DND-41 (cell line): ENCODE data around the gene ARMC2.

ENCODE experiments used
- EZH2 ChIP-seq: IDR thresholded peaks from 3 replicates; pipeline ENCODE4 v1.6.1; 2012; ENCODE audit warnings: borderline replicate concordance, low read depth, mild to moderate bottlenecking, moderate library complexity, low read length, inconsistent platforms; ENCODE audit not compliant: severe bottlenecking
- TF ChIP-seq, protein P1 (sequence below): IDR thresholded peaks from 2 replicates; pipeline ENCODE4 v1.5.1; 2012; ENCODE audit warnings: borderline replicate concordance, low read length, moderate library complexity, mild to moderate bottlenecking; ENCODE audit not compliant: poor library complexity, severe bottlenecking; ENCODE audit errors: extremely low read depth

DNA sequence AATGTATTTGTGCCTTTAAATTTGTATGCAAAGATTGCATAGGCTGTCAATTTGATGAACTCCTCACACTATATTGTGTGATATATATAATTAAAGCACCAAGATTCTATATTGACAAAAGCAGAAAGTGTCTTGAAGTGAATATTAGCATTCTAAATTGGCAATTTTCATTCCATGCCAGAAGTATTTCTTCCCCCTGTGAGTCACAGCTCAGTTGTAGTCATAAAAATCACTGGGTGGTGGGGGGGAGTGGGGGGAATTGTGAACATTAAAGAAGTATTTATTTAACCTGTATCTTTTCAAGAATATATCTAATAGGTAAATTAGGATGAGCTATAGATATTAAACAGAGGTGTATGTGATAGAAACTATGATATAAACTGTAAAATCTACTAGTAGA is 3.1 kb upstream of the ARMC2 start:
- TF ChIP-seq, protein P1, sequence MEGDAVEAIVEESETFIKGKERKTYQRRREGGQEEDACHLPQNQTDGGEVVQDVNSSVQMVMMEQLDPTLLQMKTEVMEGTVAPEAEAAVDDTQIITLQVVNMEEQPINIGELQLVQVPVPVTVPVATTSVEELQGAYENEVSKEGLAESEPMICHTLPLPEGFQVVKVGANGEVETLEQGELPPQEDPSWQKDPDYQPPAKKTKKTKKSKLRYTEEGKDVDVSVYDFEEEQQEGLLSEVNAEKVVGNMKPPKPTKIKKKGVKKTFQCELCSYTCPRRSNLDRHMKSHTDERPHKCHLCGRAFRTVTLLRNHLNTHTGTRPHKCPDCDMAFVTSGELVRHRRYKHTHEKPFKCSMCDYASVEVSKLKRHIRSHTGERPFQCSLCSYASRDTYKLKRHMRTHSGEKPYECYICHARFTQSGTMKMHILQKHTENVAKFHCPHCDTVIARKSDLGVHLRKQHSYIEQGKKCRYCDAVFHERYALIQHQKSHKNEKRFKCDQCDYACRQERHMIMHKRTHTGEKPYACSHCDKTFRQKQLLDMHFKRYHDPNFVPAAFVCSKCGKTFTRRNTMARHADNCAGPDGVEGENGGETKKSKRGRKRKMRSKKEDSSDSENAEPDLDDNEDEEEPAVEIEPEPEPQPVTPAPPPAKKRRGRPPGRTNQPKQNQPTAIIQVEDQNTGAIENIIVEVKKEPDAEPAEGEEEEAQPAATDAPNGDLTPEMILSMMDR, result no peak
- TF ChIP-seq EZH2, result no peak
